B cell (primary cell): ENCODE measurements around the gene SAMD4B. TPM values are rescaled to one million over a fixed set of nuclear protein-coding genes. Genes with fewer than 3 reads are reported as not detected.
A peak's percentile ranks its signal among the peaks of the same experiment; 100 is the strongest.

Experiments
- ATAC-seq: fragments of 200-7000 bp; cut with Tn5 transposase; one replicate; pipeline ENCODE4 v1.10.0; 2021; ENCODE audit warnings: low read depth, mild to moderate bottlenecking, moderate number of reproducible peaks, moderate library complexity
- CTCF ChIA-PET: fragments of 350-600 bp; sonication (Branson Sonifier 250); formaldehyde crosslinking; loops from one replicate; lab custom pipeline; 2021; ENCODE audit warnings: antibody characterized with exemption, inconsistent platforms; lab: Charles Lee
- POLR2A ChIA-PET: fragments of 350-600 bp; sonication (Branson Sonifier 250); formaldehyde crosslinking; loops from one replicate; lab custom pipeline; 2021; ENCODE audit warnings: antibody characterized with exemption; lab: Charles Lee
- DNase-seq: peaks from one replicate; pipeline ENCODE4 v3.0.0; 2013
- H2AFZ ChIP-seq: 2 replicates; pipeline ENCODE4 v1.6.1; 2012; ENCODE audit warnings: mild to moderate bottlenecking, low read depth, low read length; ENCODE audit not compliant: insufficient read depth, poor library complexity, severe bottlenecking
- H3K27ac ChIP-seq, 2 donors: 1 replicate in 1 of 2; 2 replicates in 1 of 2; pipeline ENCODE4 v1.5.1; 2012 to 2013; ENCODE audit warnings: low read length in 2 of 2, mild to moderate bottlenecking in 2 of 2, moderate library complexity in 1 of 2
- H3K27me3 ChIP-seq, 4 experiments: fragments of 200-600 bp in 1 of 4; sonication (generic) in 1 of 4; replicated peaks in 1 of 4; 1 replicate in 2 of 4; 2 replicates in 2 of 4; pipeline versions ENCODE4 v1.6.1 to v1.7.0; 2013 to 2016; ENCODE audit warnings: low read length in 3 of 4, mild to moderate bottlenecking in 2 of 4, mixed read lengths in 1 of 4, moderate library complexity in 1 of 4; ENCODE audit not compliant: insufficient read depth in 4 of 4, control insufficient read depth in 3 of 4; ENCODE audit errors: control extremely low read depth in 1 of 4
- H3K36me3 ChIP-seq, 2 experiments: replicated peaks in 1 of 2; 1 replicate in 1 of 2; 2 replicates in 1 of 2; pipeline versions ENCODE4 v1.6.1 to v1.7.1; 2013; ENCODE audit warnings: low read length in 1 of 2; ENCODE audit not compliant: insufficient read depth in 2 of 2, control insufficient read depth in 1 of 2; ENCODE audit errors: control extremely low read depth in 1 of 2, extremely low read depth in 1 of 2
- H3K4me1 ChIP-seq, 2 donors: fragments of 200-600 bp in 1 of 2; sonication (generic) in 1 of 2; 1 replicate in 1 of 2; 2 replicates in 1 of 2; pipeline versions ENCODE4 v1.5.1 to v1.6.1; 2013 to 2017; ENCODE audit warnings: low read length in 2 of 2; ENCODE audit not compliant: control insufficient read depth in 2 of 2, insufficient read depth in 2 of 2
- H3K4me2 ChIP-seq: replicated peaks from 2 replicates; pipeline ENCODE3; 2012; ENCODE audit warnings: mild to moderate bottlenecking, low read depth, low read length; ENCODE audit not compliant: poor library complexity, severe bottlenecking
- H3K4me3 ChIP-seq, 5 experiments: fragments of 200-600 bp in 1 of 5; sonication (generic) in 1 of 5; 1 replicate in 3 of 5; 2 replicates in 2 of 5; pipeline versions ENCODE4 v1.5.1 to v1.7.0; 2011 to 2016; ENCODE audit warnings: low read length in 4 of 5, mild to moderate bottlenecking in 4 of 5, low read depth in 2 of 5, control low read depth in 1 of 5, moderate library complexity in 1 of 5; ENCODE audit not compliant: insufficient read depth in 1 of 5; ENCODE audit errors: control extremely low read depth in 1 of 5, extremely low read depth in 1 of 5
- H3K79me2 ChIP-seq: fragments of 200-600 bp; sonication (generic); one replicate; pipeline ENCODE4 v1.6.0; 2016; ENCODE audit warnings: low read length; ENCODE audit not compliant: control insufficient read depth, insufficient read depth
- H3K9ac ChIP-seq: fragments of 200-600 bp; sonication (generic); 2 replicates; pipeline ENCODE4 v1.6.1; 2017; ENCODE audit warnings: mild to moderate bottlenecking, low read length, moderate library complexity
- H3K9me3 ChIP-seq, 3 donors: one replicate each; pipeline versions ENCODE4 v1.6.1 to v1.7.1; 2013; ENCODE audit warnings: low read length in 2 of 3; ENCODE audit not compliant: control insufficient read depth in 2 of 3, insufficient read depth in 1 of 3; ENCODE audit errors: control extremely low read depth in 1 of 3
- H4K20me1 ChIP-seq: 2 replicates; pipeline ENCODE4 v1.6.0; 2012; ENCODE audit warnings: mild to moderate bottlenecking, low read length; ENCODE audit not compliant: insufficient read depth, control insufficient read depth, poor library complexity, severe bottlenecking
- H3K27ac Mint-ChIP-seq: one replicate; pipeline ENCODE4 v1.8.0; 2021; ENCODE audit warnings: mixed read lengths
- H3K27me3 Mint-ChIP-seq: one replicate; pipeline ENCODE4 v1.8.0; 2021; ENCODE audit warnings: mixed read lengths
- H3K4me1 Mint-ChIP-seq: one replicate; pipeline ENCODE4 v1.8.0; 2021; ENCODE audit warnings: mixed read lengths
- H3K4me3 Mint-ChIP-seq: one replicate; pipeline ENCODE4 v1.8.0; 2021; ENCODE audit warnings: mixed read lengths
- H3K9me3 Mint-ChIP-seq: one replicate; pipeline ENCODE4 v1.8.0; 2022; ENCODE audit warnings: mixed read lengths; ENCODE audit not compliant: insufficient read depth
- EZH2 ChIP-seq: IDR thresholded peaks from 2 replicates; pipeline ENCODE4 v1.6.1; 2012; ENCODE audit warnings: borderline replicate concordance, low read depth, mild to moderate bottlenecking, moderate library complexity, low read length; ENCODE audit not compliant: insufficient read depth, poor library complexity, severe bottlenecking
- WGBS: methylation state at CpG from one replicate; pipeline ENCODE4 v1.1.5; 2013; ENCODE audit warnings: missing lambda C conversion rate; ENCODE audit not compliant: insufficient coverage; 5-methylcytosine and 5-hydroxymethylcytosine counted together
- intact Hi-C: fragments of 100-400 bp; cut with micrococcal nuclease; formaldehyde crosslinking; loops from one replicate; pipeline ENCODE4 v1.10.0; 2022
- polyA plus RNA-seq: library from polyadenylated mRNA; depleted of rRNA; stranded (reverse); fragments of >200 nt; gene quantifications from 2 replicates; pipeline ENCODE4 v1.2.3, GENCODE V29; 2012
- total RNA-seq, 2 donors: library from RNA; stranded (reverse); fragments of 120-200 nt in 1 of 2; gene quantifications; 1 replicate in 1 of 2; 2 replicates in 1 of 2; pipeline versions ENCODE4 v1.2.3 to v1.2.4, GENCODE V29; 2013 to 2022
- TF ChIP-seq, protein P1 (sequence below): fragments of 200-600 bp; IDR thresholded peaks from one replicate; pipeline ENCODE4 v1.8.0; 2022; ENCODE audit warnings: antibody characterized with exemption, mild to moderate bottlenecking

SAMD4B gene
- total and polyA plus RNA-seq, 2 donors (not counting 1 experiment from before 2014, with no cell fraction given) = 87.3 to 90.0 TPM

GRCh38 chr19:39325778-39326665 lies 16.2 kb upstream of the SAMD4B start:
- H3K9ac ChIP-seq = no peak overlapping the region
- Mint-ChIP-seq H3K27me3 (no peaks in the 10 kb centered on the region), H3K27ac (peak overlapping the region; percentile 32), H3K4me1 (peaks cover 35% of the 10 kb centered on the region), H3K9me3 (no peaks in the 10 kb centered on the region), H3K4me3 (no peak overlapping the region)
- DNase-seq (no peak), ATAC-seq (no peak)
- ChIA-PET CTCF (interaction anchor here (1.0 to 6.5 kb wide), 5 partner anchors 9 to 216 kb away, joined by 3 to 66 read pairs (median 9); no protein-coding TSS in a partner anchor), POLR2A (interaction anchor here (0.6 kb wide), 1 partner anchor 482 kb away, joined by 4 read pairs; no protein-coding TSS in a partner anchor)
- H3K4me2 ChIP-seq = no peak overlapping the region
- H3K27me3 ChIP-seq = no peaks in the 10 kb centered on the region
- H2AFZ ChIP-seq = no peak overlapping the region
- intact Hi-C loops = loop anchor here (5.0 kb wide), 2 partner anchors 114 to 924 kb away; partner anchors contain the start of gene FAM98C
- H4K20me1 ChIP-seq = peaks cover 47% of the 10 kb centered on the region
- peaks cover 8 to 39% of the 10 kb centered on the region in 2 experiments for H3K36me3 ChIP-seq
- peaks cover 44% of the 10 kb centered on the region for H3K79me2 ChIP-seq
- 94% methylated on average over 13 of the region's 16 CpGs for WGBS
- TF ChIP-seq EZH2 = no peak
- TF ChIP-seq, protein P1, sequence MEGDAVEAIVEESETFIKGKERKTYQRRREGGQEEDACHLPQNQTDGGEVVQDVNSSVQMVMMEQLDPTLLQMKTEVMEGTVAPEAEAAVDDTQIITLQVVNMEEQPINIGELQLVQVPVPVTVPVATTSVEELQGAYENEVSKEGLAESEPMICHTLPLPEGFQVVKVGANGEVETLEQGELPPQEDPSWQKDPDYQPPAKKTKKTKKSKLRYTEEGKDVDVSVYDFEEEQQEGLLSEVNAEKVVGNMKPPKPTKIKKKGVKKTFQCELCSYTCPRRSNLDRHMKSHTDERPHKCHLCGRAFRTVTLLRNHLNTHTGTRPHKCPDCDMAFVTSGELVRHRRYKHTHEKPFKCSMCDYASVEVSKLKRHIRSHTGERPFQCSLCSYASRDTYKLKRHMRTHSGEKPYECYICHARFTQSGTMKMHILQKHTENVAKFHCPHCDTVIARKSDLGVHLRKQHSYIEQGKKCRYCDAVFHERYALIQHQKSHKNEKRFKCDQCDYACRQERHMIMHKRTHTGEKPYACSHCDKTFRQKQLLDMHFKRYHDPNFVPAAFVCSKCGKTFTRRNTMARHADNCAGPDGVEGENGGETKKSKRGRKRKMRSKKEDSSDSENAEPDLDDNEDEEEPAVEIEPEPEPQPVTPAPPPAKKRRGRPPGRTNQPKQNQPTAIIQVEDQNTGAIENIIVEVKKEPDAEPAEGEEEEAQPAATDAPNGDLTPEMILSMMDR = no peak
- H3K4me1 ChIP-seq = peaks cover 4 to 15% of the 10 kb centered on the region in 2 donors
- no peak overlapping the region for H3K27ac ChIP-seq
- no peaks in the 10 kb centered on the region for H3K9me3 ChIP-seq
- H3K4me3 ChIP-seq = no peak overlapping the region
